ENCODE results near the gene PLCH1. TPM values are rescaled to one million over a fixed set of nuclear protein-coding genes. Genes with fewer than 3 reads are reported as not detected.

PLCH1 gene
- total RNA-seq, 1 donor from 2014 or later, result 7.6 TPM

- no peaks in the 10 kb centered on the region for H3K9me3 Mint-ChIP-seq
- no peaks in the 10 kb centered on the region for H3K36me3 Mint-ChIP-seq
- H3K4me1 Mint-ChIP-seq (ENCODE audit: unreplicated experiment), result no peaks in the 10 kb centered on the region
- no peak overlapping the region for H3K4me3 Mint-ChIP-seq
- no peak for DNase-seq (ENCODE audit: extremely low spot score, unreplicated experiment)
- peaks cover 3% of the 10 kb centered on the region for H3K27me3 Mint-ChIP-seq
- H3K27ac Mint-ChIP-seq, result no peak overlapping the region
- TF ChIP-seq CTCF (conservative IDR thresholded peaks at IDR 0.05), result no peak
Measured at GRCh38 chr3:155335724-155336354, 409.0 kb downstream of the PLCH1 start.

DNA sequence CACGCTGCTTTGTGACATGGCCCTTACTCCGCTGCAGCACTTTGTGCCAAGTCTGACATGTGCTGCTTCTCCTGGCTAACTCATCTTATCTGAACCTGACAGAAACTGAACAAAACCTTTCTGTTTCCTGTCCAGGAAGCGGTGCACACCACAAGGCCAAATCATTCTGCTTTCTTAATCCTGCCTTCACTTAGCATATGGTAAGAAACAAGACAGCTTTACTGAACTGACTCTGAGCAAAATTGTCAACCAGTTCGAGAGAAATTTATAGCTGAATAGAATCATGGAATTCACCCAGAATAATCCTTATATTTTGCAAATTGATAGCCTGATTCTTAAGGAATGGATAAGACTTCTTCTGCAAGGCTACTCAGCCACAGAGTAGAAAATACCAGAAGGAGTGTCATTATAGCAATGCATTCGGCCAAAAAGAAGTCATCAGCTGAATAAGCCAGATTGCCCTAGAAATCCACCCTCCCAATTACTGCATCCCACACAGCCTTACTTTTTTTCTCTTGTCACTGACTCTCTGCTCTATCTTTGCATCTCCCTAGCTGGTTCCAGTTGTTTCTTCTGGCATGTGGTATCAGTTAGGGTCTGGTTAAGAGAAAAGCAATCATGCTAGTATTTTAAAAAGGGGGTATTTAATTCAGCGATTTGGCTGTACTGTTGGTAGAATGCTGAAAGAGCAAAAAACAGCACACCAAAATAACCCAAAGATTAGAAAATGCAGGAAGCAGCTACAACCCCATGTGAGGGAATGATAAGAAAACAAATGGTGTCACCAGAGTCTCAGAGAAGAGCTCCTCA, 409.8 kb downstream of the PLCH1 start:
- Mint-ChIP-seq H3K27ac (no peak overlapping the region), H3K36me3 (no peaks in the 10 kb centered on the region), H3K27me3 (peaks cover 3% of the 10 kb centered on the region), H3K9me3 (no peaks in the 10 kb centered on the region), H3K4me1 (ENCODE audit: unreplicated experiment) (no peaks in the 10 kb centered on the region), H3K4me3 (no peak overlapping the region)
- TF ChIP-seq CTCF (conservative IDR thresholded peaks at IDR 0.05), result no peak
- DNase-seq (ENCODE audit: extremely low spot score, unreplicated experiment), result no peak

DNA sequence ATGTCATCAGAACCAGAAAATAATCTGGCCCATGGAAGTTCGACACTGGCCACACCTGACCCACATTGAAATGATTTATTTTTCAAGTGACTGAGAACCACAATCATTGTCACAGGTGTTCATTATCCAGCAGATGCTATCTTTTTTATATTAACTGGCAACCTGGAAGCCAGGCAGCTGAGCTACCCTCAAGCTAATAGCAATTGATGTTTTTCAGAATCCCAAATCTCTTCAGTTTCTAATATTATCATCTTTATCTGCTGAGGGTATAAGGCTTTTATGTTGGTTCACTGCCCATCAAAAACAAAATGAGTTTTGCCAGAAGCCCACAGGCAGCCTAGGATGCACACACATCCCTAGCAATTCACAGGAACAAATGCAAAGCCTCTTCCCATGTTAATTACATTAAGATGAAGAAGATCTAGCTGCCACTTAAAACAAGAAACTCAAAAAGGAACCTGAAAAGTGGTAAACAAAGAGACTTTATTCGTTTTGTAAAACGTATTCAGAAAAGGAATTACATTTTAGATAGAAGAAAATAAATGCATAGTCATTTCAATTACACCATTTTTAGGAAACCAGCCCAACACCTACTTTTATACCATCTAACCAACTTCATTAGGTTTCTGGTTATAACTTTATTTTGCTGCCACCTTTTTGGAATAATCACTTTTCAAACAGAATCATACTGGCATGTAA, 410.5 kb downstream of the PLCH1 start:
- peaks cover 3% of the 10 kb centered on the region for H3K27me3 Mint-ChIP-seq
- H3K4me3 Mint-ChIP-seq, result no peak overlapping the region
- no peaks in the 10 kb centered on the region for H3K9me3 Mint-ChIP-seq
- no peaks in the 10 kb centered on the region for H3K4me1 Mint-ChIP-seq (ENCODE audit: unreplicated experiment)
- TF ChIP-seq CTCF (conservative IDR thresholded peaks at IDR 0.05), result no peak
- no peak for DNase-seq (ENCODE audit: extremely low spot score, unreplicated experiment)
- no peak overlapping the region for H3K27ac Mint-ChIP-seq
- H3K36me3 Mint-ChIP-seq, result no peaks in the 10 kb centered on the region

DNA sequence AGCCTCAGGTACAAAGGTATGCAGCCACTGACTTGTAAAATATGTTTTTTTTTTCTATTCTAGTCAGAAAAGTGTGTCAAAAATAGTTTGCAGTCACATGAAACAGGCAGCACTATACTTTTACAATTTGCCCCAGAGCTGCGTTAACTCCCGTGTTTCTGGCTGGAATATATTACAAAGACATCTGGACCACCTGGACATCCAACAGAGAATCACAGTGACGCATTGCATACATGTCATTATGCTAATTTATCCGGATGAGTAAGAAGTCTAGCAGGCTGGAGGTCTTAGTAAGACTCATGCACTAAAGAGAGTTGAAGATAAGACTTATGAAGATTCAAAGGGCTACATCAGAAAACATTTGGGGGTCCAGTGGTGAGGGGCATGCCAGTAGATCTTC, 412.2 kb downstream of the PLCH1 start:
- H3K4me1 Mint-ChIP-seq (ENCODE audit: unreplicated experiment), result no peaks in the 10 kb centered on the region
- H3K36me3 Mint-ChIP-seq, result no peaks in the 10 kb centered on the region
- no peak for DNase-seq (ENCODE audit: extremely low spot score, unreplicated experiment)
- no peak overlapping the region for H3K27ac Mint-ChIP-seq
- no peak overlapping the region for H3K4me3 Mint-ChIP-seq
- peaks cover 3% of the 10 kb centered on the region for H3K27me3 Mint-ChIP-seq
- H3K9me3 Mint-ChIP-seq, result no peaks in the 10 kb centered on the region
- TF ChIP-seq CTCF (conservative IDR thresholded peaks at IDR 0.05), result no peak

- Mint-ChIP-seq H3K27ac (no peak overlapping the region), H3K36me3 (no peaks in the 10 kb centered on the region), H3K4me1 (ENCODE audit: unreplicated experiment) (no peaks in the 10 kb centered on the region), H3K4me3 (no peak overlapping the region), H3K9me3 (no peaks in the 10 kb centered on the region), H3K27me3 (peaks cover 2% of the 10 kb centered on the region)
- no peak for DNase-seq (ENCODE audit: extremely low spot score, unreplicated experiment)
- no peak for TF ChIP-seq CTCF (conservative IDR thresholded peaks at IDR 0.05)
Measured at GRCh38 chr3:155331078-155331477, 413.8 kb downstream of the PLCH1 start.
